Mucosa of gallbladder (tissue), 1 donor: ENCODE measurements around the gene EMX2. TPM values are rescaled to one million over a fixed set of nuclear protein-coding genes. Genes with fewer than 3 reads are reported as not detected.
"Not testable (repeated sequence)": the region's sequence is repeated elsewhere in the genome, so short reads cannot be mapped to it uniquely, and the experiment has no call there.

ENCODE experiments used
- DNase-seq: peaks from one replicate; pipeline ENCODE4 v3.0.0-alpha.2; 2020; ENCODE audit warnings: low spot score
- total RNA-seq: library from RNA; stranded (reverse); gene quantifications from one replicate; pipeline ENCODE4 v1.2.1, GENCODE V29; 2021
- donor health status: DM: no; HTN: no; CAD: no.

The EMX2 gene
- total RNA-seq, 1 donor from 2014 or later: 2.9 TPM

DNA sequence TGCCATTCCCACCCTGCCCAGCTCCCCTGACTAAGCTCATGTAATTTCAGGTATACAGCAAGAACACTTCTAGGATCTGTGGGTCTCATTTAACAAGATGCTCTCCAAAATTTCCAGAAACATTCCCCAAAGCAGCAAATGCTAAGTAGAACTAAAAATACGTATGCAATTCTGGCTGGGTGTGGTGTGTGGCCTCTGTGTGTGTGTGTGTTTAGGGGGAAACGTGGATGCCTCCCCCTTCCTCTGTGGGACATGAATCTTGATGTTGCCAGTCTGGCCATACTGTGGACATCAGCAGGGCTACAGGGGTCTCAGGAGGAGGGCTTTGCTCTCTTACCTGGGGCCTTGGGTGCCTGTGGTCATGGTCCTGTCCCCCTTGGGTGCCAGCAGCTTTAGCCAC, 18.4 kb downstream of the EMX2 start:
- DNase-seq: no peak

DNA sequence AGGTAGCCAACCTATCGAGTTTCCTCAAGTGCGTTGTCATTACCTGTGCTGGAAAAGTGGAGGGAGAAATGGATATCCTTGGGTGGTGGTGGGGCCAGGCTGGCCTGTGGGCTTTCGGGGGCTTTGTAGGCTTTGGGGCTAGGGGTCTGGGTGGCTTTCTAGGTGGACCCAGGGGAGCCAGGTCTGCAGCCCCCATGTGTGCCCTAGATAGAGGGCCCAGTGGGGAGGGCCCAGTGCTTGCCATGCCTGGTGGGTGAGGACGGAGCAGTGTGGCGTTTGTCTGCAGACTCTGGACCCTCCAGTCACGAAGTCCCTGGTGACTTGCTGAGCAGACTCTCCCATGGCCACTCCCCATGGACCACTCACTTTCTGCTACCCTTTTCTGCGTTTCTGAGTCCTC, 19.7 kb downstream of the EMX2 start:
- DNase-seq: no peak

DNA sequence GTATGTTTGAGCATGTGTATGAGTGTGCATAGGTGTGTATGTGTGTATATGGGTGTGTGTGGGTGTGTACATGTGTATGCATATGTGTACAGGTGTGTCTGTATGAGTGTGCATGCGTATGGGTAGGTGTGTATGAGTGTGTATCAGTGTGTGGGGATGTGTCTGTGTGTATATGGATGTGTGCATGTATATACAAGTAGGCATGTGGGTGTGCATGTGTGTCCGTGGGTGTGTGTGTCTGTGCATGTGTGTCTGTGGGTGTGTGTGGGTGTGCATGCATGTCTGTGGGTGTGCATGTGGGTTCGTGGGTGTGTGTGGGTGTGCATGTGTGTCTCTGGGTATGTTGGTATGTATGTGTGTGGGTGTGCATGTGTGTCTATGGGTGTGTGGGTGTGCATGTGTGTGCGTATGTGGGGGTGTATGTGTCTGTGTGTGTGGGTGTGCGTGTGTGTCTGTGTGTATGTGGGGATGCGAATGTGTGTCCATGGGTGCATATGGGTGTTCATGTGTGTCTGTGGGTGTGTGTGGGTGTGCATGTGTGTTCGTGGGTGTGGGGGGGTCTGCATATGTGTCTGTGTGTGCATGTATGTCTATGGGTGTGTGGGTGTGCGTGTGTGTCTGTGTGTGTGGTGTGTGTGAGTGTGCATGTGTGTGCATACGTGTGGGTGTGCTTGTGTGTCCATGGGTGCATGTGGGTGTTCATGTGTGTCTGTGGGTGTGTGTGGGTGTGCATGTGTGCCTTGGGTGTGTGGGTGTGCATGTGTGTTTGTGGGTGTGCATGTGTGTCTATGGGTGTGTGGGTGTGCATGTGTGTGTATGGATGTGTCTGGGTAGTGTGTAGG, 20.6 kb downstream of the EMX2 start:
- DNase-seq: no peak

DNA sequence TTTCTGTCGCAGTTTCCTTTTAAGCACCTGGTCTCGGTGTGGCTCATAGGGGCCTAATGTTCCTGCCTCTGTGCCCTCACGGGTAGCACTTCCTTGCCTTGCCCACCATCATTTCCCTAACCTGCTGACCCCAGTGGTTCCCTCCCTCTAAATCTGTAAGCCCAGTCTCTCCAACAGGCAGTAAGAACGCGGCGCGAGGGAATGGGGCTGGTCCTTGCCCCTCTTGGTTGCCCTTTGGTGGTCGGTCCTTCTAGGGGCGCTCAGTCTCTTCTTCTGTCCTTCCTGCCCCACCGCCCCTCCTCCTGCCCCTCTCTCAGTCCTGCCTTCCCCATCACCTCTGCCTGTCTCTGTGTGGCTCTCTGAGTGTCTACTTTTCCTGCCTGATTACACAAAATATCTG, 21.2 kb downstream of the EMX2 start:
- no peak for DNase-seq

DNA sequence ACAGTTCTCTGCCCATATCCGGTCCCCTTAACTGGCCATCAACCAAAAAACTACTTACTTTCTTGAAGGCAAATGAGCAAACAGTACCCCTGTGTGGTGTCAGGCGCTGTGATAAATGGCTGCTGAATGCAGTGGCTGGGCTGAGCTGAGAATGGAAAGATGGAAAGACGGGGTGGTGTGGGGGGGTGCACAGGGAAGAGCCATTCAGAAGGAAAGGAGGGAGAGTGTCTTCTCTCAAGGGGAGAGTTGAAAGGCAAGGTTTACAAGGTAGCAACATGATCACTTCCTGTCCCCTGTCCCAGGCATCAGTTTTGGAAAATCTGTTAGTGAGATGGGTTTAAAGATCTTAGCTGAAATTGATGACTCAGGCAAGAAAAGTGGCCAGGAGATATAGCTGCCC, 22.5 kb downstream of the EMX2 start:
- DNase-seq: no peak

DNA sequence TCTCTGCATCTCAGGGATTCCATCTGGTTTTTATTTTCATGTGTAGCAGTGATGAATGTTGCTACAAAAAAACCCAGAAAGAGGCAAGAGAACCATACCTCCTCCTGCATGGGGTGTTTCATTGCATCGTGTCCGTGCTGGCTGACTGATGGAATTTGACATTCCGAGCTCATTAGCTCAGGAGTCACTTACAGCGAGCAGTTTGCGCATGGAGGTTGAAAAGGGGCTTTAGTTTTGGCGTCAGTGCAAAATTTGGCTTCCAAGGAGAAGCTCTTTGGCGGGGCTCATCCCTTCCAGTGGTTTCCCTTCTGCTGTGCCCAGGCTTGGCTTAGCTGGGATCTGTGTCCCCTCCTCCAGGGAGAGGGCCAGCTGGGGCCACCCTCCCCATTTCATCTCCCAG, 25.8 kb downstream of the EMX2 start:
- no peak for DNase-seq

DNA sequence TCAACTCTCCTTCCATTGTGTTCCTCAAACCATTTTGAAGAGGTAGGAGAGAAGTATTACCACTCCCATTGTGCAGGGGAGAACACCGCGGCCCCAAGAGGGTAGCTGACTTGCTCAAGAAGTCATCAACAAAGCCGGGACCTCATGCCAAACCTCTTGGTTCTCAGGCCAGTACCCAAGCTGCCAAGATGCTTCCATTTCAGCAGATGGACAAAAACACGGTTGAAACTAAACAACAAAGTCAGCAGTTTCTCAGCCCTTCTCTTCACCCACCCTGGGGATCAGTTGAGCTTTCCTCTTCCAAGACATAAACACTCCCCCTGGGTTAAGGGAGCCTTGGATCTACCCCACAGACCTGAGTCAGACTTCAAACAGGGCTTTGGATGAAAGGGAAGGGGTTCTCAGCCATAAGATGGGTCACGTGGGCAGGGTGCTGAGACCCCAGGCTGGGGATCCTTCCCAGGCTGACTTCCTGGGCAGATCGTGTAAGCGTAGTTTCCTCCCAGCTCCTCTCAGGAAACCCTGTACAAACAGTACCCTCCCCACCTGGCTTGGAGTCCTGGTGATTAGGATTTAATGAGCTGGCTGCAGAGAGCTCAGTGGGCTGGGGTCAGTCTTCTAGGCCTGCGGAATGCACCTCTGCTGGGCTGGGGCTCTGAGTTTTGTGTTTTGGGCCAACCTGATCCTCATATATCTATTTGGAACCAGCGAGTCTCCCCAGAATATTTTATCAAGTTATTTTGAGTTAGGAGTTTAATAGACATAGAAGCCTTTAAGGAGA, 27.3 kb downstream of the EMX2 start:
- DNase-seq: no peak

DNA sequence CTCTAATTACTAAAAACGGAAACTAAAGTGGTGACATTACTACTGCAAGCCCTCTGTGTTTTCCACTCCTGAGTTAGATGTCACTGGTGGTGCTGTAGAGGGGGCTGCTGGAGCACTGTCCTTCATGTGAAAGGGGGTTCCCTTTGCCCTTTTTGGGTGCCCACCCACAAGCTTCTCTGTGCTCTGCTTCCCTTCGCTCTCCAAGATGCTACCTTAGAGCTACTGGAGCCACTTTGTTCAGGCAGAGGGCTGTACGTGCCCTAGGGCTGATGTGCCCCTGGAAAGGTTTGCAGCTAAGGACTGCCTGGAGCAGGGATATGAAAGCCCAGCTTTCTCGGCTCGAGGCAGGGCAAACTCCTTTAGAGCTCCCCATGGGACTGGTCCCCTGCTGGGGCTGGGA, 28.3 kb downstream of the EMX2 start:
- no peak for DNase-seq

DNA sequence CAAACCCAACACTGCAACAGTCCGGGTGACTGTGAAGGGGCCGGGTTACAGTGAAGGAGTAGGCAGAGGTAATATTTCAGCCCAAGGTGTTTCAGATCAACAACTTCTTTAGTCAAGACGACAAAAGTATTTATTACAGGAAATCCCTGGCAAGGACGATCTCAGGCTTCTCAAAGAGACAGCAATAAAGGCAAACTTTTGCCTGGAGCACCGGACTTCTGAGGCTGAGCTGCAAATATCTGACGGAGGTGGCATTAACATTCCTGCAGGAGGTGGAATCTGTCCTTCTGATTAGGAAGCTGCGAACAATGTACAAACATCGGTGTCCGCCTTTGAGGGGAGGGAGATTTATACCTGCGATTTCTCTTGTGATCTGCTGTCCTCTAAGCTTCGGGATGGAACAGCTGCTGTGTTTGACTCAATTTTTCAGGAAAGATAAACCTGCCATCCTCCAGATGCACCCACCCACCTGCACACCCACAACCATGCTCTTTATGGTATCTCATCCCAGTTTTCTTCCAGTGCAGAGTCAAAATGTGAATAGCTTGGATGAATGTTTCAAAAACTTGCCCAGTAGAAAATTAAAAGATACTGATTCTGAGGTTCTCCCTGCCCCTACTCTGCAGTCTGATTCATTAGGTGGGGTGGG, 32.1 kb downstream of the EMX2 start:
- no peak for DNase-seq

DNA sequence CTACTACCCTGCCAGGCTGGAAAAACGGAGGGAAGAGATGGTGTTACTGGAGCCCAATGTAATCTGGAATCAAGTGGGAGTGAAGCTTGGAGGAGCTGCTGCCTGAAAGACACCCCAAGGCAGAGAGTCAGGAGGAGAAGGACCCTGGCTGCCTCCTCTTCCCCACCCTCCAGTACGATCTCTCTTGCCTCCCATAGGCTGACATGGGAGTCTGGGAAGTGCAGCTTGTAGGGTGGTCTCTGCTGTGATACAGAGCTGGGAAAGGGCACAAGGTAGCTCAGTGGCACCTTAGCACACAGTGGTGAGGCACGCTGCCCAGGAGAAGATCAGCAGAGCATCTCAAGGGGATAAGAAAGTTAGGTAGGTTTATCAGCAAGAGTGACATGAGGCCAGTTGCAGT, 35.9 kb downstream of the EMX2 start:
- DNase-seq: no peak

DNA sequence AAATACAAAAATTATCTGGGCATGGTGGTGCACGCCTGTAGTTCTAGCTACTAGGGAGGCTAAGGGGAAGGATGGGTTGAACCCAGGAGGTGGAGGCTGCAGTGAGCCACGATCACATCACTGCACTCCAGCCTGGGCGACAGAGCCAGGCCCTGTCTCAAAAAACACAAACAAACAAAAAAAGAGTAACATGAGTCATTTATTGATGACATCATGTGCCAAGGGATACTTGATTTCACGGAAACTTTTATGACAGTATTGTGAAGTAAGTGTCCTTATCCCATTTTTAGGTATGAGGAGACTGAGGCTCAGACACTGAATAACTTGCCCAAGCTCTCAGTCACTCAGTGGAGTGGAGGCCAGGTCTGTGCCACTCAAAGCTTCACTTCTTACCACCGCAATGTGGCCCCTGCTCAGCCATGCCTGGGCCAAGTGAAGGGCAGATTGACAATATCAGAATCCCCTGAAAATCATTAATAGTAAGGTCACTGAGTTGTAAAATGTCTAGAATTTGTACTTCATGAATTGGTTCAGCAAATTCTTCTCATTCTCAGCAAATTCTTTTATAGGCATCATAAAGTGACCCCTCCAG, 36.5 kb downstream of the EMX2 start:
- no peak for DNase-seq

DNA sequence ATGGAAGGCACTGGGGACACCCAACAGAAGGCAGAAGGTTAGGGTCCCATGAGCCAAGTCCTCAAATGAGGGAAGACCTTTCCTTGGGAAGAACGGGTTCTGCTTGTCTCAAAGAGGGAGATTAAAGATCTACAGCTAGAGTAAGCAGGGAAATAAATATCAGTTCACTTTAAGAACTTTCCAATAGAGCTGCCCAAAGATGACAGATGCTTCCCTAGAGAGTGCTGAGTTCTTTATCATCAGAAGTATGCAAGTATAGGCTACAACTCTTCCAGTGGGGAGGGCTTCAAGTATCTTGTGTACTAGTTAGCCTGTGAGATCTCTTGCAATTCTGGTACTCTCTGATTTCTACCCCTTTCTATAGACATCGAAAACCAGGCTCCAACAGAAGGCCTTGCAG, 39.4 kb downstream of the EMX2 start:
- DNase-seq: no peak

DNA sequence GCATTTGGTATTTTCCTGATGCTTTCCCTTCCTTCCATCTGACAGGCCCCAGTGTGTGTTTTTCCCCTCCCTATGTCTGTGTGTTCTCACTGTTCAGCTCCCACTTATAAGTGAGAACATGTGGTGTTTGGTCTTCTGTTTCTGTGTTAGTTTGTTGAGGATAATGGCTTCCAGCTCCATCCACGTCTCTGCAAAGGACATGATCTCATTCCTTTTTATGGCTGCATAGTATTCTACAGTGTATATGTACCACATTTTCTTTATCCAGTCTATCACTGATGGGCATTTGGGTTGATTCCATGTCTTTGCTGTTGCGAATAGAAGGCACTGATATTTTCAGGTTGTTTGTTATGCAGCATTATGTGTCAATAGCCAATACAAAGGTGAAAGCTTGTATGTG, 42.3 kb downstream of the EMX2 start:
- DNase-seq: not testable (repeated sequence)

DNA sequence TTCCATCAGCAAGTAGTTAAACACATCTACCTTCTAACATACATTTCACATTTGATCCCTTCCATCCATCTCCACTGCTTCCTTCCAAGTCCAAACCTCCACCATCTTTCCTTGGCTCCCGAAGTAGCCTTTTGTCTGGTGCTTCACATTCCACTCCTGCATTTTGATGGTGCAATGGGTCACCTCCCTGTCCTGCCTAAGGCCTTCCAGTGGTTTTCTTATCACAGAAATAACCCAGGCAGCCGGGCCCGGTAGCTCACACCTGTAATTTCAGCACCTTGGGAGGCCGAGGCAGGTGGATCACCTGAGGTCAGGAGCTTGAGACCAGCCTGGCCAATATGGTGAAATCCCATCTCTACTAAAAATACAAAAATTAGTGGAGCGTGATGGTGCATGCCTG, 44.5 kb downstream of the EMX2 start:
- no peak for DNase-seq

DNA sequence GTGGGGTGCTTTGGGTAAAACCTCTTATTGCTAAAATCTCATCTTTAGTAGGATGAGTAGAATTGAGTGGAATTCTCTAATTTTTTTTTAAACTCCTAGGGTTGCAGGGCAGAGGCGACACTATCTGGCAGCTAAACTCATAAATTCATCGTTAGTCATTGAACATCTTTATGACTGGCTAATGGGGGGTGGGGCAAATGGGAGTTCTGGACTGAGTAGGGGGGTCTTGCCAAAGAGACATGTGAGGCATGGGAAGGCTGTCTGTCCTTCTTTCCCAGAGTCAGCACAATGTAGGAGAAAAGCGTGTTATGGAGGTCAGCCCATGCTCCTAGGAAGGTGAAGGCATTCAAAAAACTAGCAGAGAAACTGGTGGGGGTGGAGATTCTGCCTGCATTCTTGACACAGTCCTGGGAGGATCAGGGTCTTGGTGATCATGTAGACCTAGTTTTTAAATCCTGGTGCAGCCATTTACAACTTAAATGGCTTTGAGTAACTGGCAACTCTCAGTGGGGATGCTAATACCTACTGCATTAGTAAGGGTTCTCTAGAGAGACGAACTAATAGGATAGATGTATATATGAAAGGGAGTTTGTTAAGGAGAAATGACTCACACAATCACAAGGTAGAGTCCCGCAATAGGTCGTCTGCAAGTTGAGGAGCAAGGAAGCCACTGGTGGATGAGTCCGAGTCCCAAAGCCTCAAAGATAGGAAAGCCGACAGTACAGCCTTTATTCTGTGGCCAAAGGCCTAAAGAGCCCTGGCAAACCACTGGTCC, 47.7 kb downstream of the EMX2 start:
- DNase-seq: no peak

DNA sequence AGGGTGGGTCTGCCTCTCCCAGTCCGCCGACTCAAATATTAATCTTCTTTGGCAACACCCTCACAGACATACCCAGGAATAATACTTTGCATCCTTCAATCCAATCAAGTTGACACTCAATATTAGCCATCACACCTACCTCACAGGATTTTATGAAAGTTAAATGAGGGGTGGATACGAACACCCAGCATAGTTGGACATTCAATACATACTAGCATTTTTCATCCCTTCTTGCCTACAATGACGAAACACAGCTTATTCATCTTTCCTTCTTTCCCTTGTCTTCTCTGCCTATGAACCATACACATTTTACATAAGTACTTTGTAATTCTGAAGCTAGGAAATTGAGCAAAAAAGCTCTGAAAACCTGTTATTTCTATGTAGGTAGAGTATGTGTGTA, 48.5 kb downstream of the EMX2 start:
- DNase-seq: no peak

DNA sequence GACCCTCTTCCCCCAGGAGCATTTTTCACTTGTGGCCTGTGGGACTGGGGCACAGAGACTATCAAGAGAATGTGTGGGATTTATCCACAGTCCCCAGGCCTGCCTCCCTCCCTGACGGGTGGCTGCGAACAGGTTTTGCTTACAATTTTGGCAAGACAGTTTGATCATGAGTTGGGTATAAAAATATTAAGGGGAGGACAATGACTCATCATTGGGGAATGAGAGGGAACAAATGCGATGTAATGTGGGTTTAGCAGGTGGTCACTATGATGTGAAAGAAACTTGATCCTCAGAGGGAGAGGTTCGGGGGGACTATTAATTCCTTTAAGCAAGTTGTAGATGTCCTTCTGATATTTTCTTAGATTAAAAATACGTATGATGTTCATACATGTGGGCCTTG, 52.2 kb downstream of the EMX2 start:
- no peak for DNase-seq

DNA sequence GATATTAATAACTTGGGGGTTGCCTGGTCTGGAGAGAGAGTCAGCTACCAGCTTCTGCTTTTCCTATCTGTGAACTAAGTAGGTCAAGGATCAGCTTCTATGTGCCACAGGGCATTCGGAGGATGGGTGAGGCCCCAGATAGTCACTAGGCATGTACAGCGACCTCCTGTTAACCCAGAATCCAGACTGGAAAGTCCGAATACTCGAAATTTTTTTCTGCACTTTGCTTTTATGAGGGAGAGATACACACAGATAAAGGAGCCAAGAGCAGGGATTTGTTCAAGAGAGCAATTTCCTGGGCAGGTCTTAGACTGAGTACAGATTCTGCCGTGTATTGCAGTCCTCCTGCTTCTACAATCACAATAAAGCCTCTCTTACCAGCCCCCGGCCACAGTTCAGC, 54.2 kb downstream of the EMX2 start:
- no peak for DNase-seq

DNA sequence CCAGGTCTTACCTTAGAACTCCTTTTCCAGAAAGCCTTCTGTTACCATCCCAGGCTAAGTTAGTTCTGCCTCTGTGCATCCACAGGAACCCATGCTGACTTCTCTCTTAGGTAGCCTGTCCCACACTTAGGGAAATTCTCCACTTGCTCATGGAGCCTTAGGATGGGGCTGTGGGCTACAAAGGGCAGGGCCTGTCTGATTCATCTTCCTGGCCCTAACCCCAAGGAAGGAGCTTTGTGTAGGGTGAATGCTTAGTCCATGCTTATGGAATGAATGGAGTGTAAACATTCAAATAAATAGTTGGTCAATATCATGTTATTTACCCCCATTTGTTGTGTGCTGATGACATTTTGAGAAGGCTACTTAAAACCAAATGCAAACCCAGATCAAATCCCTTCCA, 54.7 kb downstream of the EMX2 start:
- DNase-seq: no peak
